GM23338 (cell line): Measurements from ENCODE around the gene GNL3. TPM values are rescaled to one million over a fixed set of nuclear protein-coding genes. Genes with fewer than 3 reads are reported as not detected.

Experiments used
- ATAC-seq: fragments of 200-7000 bp; cut with Tn5 transposase; 3 replicates; pipeline ENCODE4 v1.9.1; 2020
- DNase-seq: peaks from one replicate; pipeline ENCODE4 v3.0.0-alpha.2; 2015; ENCODE audit warnings: low spot score
- H2AFZ ChIP-seq: fragments of 200-600 bp; sonication (generic); 2 replicates; pipeline ENCODE4 v1.8.0; 2016; ENCODE audit warnings: antibody characterized with exemption, mild to moderate bottlenecking, moderate library complexity
- H3F3A ChIP-seq: fragments of 200-600 bp; sonication (generic); replicated peaks from 2 replicates; pipeline ENCODE4 v1.8.0; 2017; ENCODE audit warnings: antibody characterized with exemption, mixed run types, low read depth
- H3K27ac ChIP-seq: fragments of 200-600 bp; sonication (generic); 2 replicates; pipeline ENCODE4 v1.6.1; 2016; ENCODE audit warnings: low read depth
- H3K27me3 ChIP-seq: fragments of 200-600 bp; sonication (generic); 2 replicates; pipeline ENCODE4 v1.8.0; 2016; ENCODE audit warnings: mild to moderate bottlenecking, mixed run types, moderate library complexity; ENCODE audit not compliant: insufficient read depth
- H3K36me3 ChIP-seq: fragments of 200-600 bp; sonication (generic); 2 replicates; pipeline ENCODE4 v1.8.0; 2016; ENCODE audit warnings: mild to moderate bottlenecking; ENCODE audit not compliant: insufficient read depth
- H3K4me1 ChIP-seq: fragments of 200-600 bp; sonication (generic); 2 replicates; pipeline ENCODE4 v1.8.0; 2016; ENCODE audit warnings: mild to moderate bottlenecking, moderate library complexity; ENCODE audit not compliant: insufficient read depth
- H3K4me2 ChIP-seq: fragments of 200-600 bp; sonication (generic); 2 replicates; pipeline ENCODE4 v1.7.1; 2017; ENCODE audit warnings: mixed run types
- H3K4me3 ChIP-seq: fragments of 200-600 bp; sonication (generic); 2 replicates; pipeline ENCODE4 v1.6.1; 2016; ENCODE audit warnings: mixed run types
- H3K79me2 ChIP-seq: fragments of 200-600 bp; sonication (generic); replicated peaks from 2 replicates; pipeline ENCODE4 v1.8.0; 2017; ENCODE audit warnings: mild to moderate bottlenecking; ENCODE audit not compliant: insufficient read depth
- H3K9me2 ChIP-seq: fragments of 200-600 bp; sonication (generic); 2 replicates; pipeline ENCODE4 v1.8.0; 2017; ENCODE audit not compliant: insufficient read depth
- H4K20me1 ChIP-seq: fragments of 200-600 bp; sonication (generic); replicated peaks from 2 replicates; pipeline ENCODE4 v1.8.0; 2017; ENCODE audit warnings: mild to moderate bottlenecking; ENCODE audit not compliant: insufficient read depth
- H3K27ac Mint-ChIP-seq: 2 replicates; pipeline ENCODE4 v1.8.0; 2020; ENCODE audit warnings: inconsistent platforms, mild to moderate bottlenecking, moderate library complexity, mixed read lengths
- H3K27me3 Mint-ChIP-seq: 3 replicates; pipeline ENCODE4 v1.8.0; 2022; ENCODE audit warnings: low read depth, mild to moderate bottlenecking, moderate library complexity, mixed read lengths, inconsistent platforms; ENCODE audit not compliant: insufficient read depth, poor library complexity
- H3K36me3 Mint-ChIP-seq: 3 replicates; pipeline ENCODE4 v1.8.0; 2021; ENCODE audit warnings: low read depth, mild to moderate bottlenecking, inconsistent platforms, moderate library complexity, mixed read lengths
- H3K4me1 Mint-ChIP-seq: 3 replicates; pipeline ENCODE4 v1.8.0; 2020; ENCODE audit warnings: mild to moderate bottlenecking, inconsistent platforms, mixed read lengths
- H3K4me3 Mint-ChIP-seq: 3 replicates; pipeline ENCODE4 v1.8.0; 2021; ENCODE audit warnings: moderate library complexity, mild to moderate bottlenecking, inconsistent platforms, mixed read lengths
- H3K9me3 Mint-ChIP-seq: 3 replicates; pipeline ENCODE4 v1.8.0; 2020; ENCODE audit warnings: moderate library complexity, mild to moderate bottlenecking, inconsistent platforms, mixed read lengths
- EZH2phosphoT487 ChIP-seq: fragments of 200-600 bp; sonication (generic); IDR thresholded peaks from one replicate; pipeline ENCODE4 v1.8.1; 2018; ENCODE audit warnings: antibody characterized with exemption; ENCODE audit not compliant: unreplicated experiment
- JUNB ChIP-seq: IDR thresholded peaks from one replicate; pipeline ENCODE4 v1.6.1; 2016; ENCODE audit warnings: antibody characterized with exemption; ENCODE audit not compliant: unreplicated experiment
- NANOG ChIP-seq: IDR thresholded peaks from 2 replicates; pipeline ENCODE4 v1.6.1; 2016; ENCODE audit warnings: antibody characterized with exemption, borderline replicate concordance
- STAT1 ChIP-seq: IDR thresholded peaks from one replicate; pipeline ENCODE4 v1.6.1; 2016; ENCODE audit warnings: antibody characterized with exemption; ENCODE audit not compliant: unreplicated experiment
- ZNF114 ChIP-seq: fragments of 250-450 bp; sonication (Bioruptor Pico); IDR thresholded peaks from 2 replicates; pipeline ENCODE4 v1.5.0; 2020; ENCODE audit warnings: mild to moderate bottlenecking, moderate library complexity
- polyA plus RNA-seq: library from polyadenylated mRNA; unstranded; fragments of >200 nt; fragmentation: Nextera tagmentation; extraction: Ambion mirVana; gene quantifications from 2 replicates; pipeline ENCODE4 v1.2.1, GENCODE V29; 2016
- total RNA-seq: library from RNA; depleted of rRNA; stranded (reverse); fragments of >200 nt; shearing (Covaris generic); gene quantifications from 2 replicates; pipeline ENCODE4 v1.2.3, GENCODE V29; 2014
- TF ChIP-seq, protein P1 (sequence below): fragments of 250-450 bp; sonication (Bioruptor Pico); IDR thresholded peaks from 2 replicates; pipeline ENCODE4 v1.5.0; 2020; ENCODE audit warnings: mild to moderate bottlenecking, moderate library complexity
- TF ChIP-seq, protein P2 (sequence below): IDR thresholded peaks from 2 replicates; pipeline ENCODE4 v1.6.1; 2016; ENCODE audit warnings: antibody characterized with exemption

Gene GNL3
- total and polyA plus RNA-seq, 2 experiments from 2014 or later, result 169 to 205 TPM

DNA sequence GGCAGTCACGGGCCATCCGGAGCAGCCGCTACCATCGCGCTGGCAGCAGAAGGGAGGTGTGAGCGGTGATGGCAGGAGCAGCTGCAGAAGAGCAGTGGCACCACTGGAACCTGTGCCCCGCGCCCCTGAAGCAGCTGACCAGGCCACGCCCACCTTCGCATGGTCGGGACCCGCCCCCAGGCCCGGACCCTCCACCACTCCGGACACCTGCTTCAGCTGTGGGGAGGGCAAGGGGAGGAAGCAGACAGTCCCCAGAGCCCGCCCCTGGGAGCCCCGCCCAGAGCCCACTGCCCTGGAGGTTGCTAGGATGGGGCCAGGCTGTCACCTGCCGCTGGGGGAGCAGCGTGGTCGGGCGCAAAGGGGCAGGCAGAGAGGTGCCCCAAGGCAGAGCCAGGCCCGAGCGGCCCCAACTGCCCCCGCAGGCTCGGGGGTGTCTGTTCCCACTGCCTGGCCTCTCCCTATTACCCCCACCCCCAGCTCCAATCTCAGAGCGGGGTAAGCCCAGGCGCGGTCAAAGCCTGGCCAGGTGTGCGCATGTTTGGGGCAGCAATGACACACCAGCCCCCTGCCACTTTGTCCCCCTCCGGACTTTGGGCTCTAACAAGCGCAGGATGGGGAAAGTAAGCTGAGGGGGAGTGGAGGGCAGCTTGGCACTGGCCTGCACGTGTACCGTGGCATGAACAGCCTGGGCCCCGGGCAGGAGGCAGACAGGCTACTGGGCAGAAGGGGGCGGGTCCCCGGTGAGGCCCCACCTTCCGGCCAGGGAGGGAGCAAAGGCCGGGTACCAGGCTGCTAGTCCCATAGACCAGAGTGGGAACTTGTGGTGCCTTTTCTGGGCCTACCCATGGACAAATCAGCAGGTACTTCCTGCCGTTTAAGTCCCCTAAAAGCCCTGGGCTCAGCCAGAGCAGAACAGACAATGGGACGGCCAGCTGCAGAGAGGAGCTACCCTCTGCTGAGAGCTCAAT lies 28.8 kb downstream of the GNL3 start (continued):
- TF ChIP-seq, protein P1, sequence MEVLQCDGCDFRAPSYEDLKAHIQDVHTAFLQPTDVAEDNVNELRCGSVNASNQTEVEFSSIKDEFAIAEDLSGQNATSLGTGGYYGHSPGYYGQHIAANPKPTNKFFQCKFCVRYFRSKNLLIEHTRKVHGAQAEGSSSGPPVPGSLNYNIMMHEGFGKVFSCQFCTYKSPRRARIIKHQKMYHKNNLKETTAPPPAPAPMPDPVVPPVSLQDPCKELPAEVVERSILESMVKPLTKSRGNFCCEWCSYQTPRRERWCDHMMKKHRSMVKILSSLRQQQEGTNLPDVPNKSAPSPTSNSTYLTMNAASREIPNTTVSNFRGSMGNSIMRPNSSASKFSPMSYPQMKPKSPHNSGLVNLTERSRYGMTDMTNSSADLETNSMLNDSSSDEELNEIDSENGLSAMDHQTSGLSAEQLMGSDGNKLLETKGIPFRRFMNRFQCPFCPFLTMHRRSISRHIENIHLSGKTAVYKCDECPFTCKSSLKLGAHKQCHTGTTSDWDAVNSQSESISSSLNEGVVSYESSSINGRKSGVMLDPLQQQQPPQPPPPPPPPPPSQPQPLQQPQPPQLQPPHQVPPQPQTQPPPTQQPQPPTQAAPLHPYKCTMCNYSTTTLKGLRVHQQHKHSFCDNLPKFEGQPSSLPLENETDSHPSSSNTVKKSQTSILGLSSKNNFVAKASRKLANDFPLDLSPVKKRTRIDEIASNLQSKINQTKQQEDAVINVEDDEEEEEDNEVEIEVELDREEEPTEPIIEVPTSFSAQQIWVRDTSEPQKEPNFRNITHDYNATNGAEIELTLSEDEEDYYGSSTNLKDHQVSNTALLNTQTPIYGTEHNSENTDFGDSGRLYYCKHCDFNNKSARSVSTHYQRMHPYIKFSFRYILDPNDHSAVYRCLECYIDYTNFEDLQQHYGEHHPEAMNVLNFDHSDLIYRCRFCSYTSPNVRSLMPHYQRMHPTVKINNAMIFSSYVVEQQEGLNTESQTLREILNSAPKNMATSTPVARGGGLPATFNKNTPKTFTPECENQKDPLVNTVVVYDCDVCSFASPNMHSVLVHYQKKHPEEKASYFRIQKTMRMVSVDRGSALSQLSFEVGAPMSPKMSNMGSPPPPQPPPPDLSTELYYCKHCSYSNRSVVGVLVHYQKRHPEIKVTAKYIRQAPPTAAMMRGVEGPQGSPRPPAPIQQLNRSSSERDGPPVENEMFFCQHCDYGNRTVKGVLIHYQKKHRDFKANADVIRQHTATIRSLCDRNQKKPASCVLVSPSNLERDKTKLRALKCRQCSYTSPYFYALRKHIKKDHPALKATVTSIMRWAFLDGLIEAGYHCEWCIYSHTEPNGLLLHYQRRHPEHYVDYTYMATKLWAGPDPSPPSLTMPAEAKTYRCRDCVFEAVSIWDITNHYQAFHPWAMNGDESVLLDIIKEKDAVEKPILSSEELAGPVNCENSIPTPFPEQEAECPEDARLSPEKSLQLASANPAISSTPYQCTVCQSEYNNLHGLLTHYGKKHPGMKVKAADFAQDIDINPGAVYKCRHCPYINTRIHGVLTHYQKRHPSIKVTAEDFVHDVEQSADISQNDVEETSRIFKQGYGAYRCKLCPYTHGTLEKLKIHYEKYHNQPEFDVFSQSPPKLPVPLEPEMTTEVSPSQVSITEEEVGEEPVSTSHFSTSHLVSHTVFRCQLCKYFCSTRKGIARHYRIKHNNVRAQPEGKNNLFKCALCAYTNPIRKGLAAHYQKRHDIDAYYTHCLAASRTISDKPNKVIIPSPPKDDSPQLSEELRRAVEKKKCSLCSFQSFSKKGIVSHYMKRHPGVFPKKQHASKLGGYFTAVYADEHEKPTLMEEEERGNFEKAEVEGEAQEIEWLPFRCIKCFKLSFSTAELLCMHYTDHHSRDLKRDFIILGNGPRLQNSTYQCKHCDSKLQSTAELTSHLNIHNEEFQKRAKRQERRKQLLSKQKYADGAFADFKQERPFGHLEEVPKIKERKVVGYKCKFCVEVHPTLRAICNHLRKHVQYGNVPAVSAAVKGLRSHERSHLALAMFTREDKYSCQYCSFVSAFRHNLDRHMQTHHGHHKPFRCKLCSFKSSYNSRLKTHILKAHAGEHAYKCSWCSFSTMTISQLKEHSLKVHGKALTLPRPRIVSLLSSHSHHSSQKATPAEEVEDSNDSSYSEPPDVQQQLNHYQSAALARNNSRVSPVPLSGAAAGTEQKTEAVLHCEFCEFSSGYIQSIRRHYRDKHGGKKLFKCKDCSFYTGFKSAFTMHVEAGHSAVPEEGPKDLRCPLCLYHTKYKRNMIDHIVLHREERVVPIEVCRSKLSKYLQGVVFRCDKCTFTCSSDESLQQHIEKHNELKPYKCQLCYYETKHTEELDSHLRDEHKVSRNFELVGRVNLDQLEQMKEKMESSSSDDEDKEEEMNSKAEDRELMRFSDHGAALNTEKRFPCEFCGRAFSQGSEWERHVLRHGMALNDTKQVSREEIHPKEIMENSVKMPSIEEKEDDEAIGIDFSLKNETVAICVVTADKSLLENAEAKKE (CRISPR knock-in tag), result peak; percentile 39; the same call in 1 of the 2 replicates

DNA sequence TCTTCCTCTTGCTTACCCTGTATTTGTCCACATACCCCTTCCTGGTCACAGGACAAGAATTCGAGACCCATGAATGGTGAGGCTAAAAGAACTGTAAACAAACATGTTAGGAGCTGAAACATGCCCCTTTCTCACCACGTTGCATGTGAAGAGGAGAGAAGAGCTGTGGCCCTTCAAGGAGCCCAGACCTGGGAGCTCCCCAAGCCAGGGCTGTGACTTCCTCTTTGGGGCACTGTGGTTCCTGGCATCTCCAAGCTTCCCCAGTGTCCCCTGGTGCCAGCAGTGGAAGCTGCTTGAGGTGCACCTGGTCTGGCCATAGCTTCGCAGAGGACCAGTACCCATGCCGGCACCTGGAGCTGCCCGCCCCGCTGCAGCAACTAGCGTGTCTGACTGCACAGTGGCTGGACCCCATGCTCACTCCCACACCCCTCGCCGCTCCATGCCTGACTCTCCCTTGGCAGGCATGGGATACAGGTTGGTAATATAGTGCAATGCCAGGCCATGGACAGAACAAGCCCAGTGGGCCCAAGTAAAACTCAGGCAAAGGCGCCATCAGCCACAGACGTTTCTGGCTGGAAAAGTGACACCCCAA lies 30.0 kb downstream of the GNL3 start:
- Mint-ChIP-seq H3K4me1 (peaks cover 12% of the 10 kb centered on the region), H3K9me3 (no peaks in the 10 kb centered on the region), H3K27me3 (peaks cover 5% of the 10 kb centered on the region), H3K36me3 (peaks cover 7% of the 10 kb centered on the region; the same call in 2 of the 3 replicates), H3K27ac (peak overlapping the region; percentile 69), H3K4me3 (peak overlapping the region; percentile 55; the same call in 2 of the 3 replicates)
- Histone ChIP-seq H4K20me1 (no peaks in the 10 kb centered on the region), H3K27ac (peak overlapping the region; percentile 90; the same call in 1 of the 2 replicates), H3K4me1 (peaks cover 7% of the 10 kb centered on the region; the same call in 1 of the 2 replicates), H3K79me2 (no peaks in the 10 kb centered on the region; the same call in 1 of the 2 replicates), H3K9me2 (no peaks in the 10 kb centered on the region), H3K4me3 (no peak overlapping the region), H3K36me3 (no peaks in the 10 kb centered on the region), H2AFZ (no peak overlapping the region), H3F3A (peaks cover 6% of the 10 kb centered on the region; the same call in 1 of the 2 replicates), H3K27me3 (no peaks in the 10 kb centered on the region), H3K4me2 (peak overlapping the region; percentile 92)
- DNase-seq, result no peak
- no peak for ATAC-seq
- TF ChIP-seq, protein P2, sequence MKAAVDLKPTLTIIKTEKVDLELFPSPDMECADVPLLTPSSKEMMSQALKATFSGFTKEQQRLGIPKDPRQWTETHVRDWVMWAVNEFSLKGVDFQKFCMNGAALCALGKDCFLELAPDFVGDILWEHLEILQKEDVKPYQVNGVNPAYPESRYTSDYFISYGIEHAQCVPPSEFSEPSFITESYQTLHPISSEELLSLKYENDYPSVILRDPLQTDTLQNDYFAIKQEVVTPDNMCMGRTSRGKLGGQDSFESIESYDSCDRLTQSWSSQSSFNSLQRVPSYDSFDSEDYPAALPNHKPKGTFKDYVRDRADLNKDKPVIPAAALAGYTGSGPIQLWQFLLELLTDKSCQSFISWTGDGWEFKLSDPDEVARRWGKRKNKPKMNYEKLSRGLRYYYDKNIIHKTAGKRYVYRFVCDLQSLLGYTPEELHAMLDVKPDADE, result no peak
- TF ChIP-seq NANOG (no peak), EZH2phosphoT487 (no peak), STAT1 (no peak), JUNB (no peak), ZNF114 (CRISPR knock-in tag) (no peak)
